Hematopoietic multipotent progenitor cell treated with erythropoietin and hydrocortisone succinate and interleukin-3 and kit ligand, for 4 days (in vitro differentiated cells): ENCODE data around the gene PDXP.
"Not testable (repeated sequence)": the region's sequence is repeated elsewhere in the genome, so short reads cannot be mapped to it uniquely, and the experiment has no call there.

ENCODE experiments used
- DNase-seq: peaks from one replicate; pipeline ENCODE4 v3.0.0-alpha.2; 2015

Gene PDXP

DNA sequence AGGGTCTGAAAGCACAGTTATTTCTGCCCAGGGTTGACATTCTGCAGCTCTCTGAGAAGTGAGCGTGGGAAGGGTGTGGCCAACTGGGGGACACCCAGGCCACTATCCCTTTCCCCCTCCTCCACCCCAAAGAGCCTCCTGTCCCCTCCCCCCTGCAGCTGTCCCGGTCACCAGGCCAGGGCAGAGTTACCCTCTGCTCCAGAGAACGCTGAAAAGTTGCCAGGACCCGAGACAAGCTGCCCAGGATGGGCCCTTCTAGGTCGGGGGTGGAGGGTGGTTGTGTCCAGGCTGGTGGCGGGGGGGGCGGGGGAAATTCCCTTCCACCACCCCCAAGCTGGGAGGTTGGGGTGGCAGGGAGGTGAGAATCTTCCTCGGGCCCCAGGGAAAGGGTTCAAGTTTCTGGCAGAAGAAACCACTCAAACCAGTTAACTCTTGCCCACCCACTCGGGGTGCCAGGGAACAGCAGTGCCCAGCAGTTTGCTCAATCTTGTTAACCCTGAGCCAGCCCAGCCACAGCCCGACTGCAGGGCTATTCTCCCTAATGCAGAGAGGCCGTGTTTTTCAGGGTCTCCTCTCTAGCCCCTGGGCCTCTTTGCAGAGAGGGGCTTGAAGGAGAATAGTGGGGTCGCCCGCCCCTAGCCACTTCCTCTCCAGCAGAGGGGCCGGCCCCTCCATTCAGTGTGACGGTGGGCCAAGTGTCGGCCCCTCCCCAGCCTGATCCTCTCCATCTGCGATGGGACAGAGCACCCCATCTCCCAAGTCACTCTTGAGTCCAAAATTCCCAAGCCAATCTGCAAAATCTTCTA is 17.6 kb downstream of the PDXP start:
- DNase-seq = peak; percentile 64

DNA sequence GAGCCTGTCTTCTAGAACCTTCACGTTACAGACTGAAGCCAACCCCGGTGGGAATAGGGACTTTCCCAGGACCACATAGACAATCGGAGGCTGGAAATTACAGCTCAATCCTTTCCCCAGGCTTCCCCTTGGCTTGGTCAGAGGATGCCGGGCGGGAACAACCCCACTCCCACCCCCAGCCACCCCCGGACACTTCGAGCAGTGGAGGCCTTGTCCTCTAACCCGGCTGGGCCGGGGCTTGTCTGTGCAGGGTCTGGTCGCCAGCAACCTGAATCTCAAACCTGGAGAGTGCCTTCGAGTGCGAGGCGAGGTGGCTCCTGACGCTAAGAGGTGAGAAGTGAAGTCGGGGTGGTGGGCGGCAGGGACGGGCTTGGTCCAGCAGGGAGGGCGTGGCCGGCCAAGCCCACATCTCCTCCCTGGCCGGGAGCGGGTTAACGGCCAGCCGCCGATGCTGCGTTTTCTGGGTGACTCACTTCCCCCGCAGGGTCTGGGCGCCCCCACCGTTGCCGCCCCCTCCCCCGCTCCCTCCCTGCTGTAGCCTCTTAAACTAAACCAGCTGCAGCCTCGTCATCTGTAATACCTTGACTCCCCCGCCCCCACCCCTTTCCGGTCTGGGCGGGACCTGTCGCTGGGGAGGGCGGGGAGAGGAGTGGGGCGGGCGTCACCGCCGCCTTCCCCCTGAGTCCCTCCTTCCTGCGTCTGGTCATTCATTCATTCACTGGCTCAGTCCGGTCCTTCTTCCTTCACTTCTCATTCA is 18.4 kb downstream of the PDXP start:
- peak; percentile 97 for DNase-seq

DNA sequence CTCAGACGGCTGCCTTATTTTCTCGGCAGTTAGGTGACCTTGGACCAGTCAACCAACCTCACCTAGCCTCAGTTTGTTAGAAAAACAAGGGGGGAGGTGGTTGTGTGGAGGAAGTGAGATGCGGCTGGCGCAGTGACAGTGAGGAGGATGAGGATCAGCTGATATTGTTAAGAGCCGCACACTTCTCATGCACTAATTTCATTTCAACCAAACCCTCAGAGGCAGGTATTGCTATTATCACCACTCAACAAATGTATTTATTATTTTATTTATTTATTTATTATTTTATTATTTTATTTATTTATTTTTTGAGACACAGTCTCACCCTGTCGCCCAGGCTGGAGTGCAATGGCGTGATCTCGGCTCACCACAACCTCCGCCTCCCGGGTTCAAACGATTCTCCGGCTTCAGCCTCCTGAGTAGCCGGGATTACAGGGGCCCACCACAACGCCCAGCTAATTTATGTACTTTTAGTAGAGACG is 19.0 kb downstream of the PDXP start:
- no peak for DNase-seq

DNA sequence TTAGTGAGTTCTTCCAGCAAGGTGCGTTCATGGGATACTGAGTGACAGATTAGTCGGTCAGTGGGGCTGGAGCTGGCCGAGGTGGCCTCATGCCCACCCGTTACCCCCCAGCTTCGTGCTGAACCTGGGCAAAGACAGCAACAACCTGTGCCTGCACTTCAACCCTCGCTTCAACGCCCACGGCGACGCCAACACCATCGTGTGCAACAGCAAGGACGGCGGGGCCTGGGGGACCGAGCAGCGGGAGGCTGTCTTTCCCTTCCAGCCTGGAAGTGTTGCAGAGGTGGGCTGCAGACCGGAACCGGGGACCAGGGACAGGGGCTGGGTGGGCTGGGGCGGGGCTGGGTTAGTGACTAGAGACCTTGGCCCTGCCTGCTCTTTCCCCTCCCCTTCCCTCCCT is 19.8 kb downstream of the PDXP start:
- DNase-seq = no peak

GRCh38 chr22:37679670-37680069 is 21.1 kb downstream of the PDXP start:
- no peak for DNase-seq

DNA sequence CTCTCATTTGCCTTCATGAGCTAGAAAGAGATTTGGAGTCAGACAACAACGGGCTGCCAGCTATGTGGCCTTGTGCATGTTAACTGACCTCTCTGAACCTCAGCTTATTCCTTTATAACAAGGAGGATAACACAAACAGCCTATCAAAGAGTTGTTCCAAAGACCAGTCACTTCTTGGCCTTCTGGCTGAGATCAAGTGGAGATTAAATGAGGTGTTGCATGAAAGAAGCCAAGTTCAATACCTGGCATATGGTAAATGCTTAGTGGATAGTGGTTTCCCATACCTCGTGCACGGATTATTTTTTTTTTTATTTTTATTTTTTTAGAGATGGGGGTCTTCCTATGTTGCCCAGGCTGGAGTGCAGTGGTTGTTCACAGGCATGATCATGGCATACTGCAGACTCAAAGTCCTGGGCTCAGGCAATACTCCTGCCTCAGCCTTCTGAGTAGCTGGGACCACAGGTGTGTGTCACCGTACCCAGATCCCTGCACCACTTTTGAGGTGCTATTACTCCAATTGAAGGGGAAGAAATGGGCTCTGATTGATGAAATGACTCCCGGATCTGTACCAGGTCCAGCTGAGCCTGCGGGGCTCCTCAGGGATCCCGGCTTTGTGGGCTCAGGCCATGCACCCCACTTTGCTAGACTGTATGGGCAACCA is 21.8 kb downstream of the PDXP start:
- no peak for DNase-seq

GRCh38 chr22:37681001-37681424 is 22.5 kb downstream of the PDXP start:
- no peak for DNase-seq

- peak; percentile 90 for DNase-seq
These were observed 23.1 kb downstream of the PDXP start for GRCh38 chr22:37681556-37682049.

GRCh38 chr22:37684803-37685615 is 26.5 kb downstream of the PDXP start:
- no peak for DNase-seq

DNA sequence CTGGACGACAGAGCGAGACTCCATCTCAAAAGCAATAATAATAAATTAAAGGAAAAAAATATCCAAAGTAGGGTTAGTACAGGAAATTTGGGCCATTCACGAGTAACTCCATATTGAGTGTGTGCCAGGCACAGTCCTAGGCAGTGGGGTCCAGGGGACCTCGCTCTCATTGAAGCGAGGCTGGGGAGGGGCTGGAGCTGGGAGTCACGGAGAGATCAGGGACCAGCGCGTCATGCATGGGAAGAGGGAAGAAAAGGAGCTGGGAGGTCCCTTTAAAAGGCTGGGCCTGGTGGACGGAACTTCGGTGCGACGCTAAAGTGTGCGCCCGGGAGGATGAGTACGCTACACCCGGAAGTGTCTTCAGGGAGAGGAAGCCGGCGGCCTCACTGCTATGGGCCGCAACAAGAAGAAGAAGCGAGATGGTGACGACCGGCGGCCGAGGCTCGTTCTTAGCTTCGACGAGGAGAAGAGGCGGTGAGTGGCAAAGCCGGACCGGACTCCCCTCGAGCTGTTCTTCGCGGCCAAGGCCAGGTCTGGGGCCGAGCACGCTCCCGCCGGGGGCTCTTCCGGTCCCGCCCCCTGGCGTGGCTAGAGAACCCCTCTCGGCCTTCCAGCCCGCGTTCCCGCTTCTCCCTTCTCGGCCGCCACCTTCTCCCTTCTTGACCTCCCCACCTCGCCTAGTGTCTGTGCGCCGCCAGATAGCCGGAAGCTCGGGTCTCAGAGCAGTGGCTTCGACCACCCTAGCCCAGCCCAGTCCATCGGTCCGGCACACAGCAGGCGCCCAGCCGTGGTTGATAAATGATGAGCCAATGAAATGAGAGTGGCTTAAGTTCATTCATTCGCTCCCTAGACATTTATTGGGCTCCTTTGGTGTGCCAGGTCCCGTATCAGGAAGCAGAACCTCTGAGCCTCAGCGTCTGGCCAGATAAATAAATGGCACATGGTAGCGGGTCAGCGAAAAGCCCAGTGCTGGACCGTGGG is 27.8 kb downstream of the PDXP start, which contains the start of gene NOL12:
Gene NOL12, plus strand, starts transcription at position 342 of the 981 bp plus-strand sequence. Its CDS starts 50 bp downstream, at position 392.
- peak; percentile 95 for DNase-seq

DNA sequence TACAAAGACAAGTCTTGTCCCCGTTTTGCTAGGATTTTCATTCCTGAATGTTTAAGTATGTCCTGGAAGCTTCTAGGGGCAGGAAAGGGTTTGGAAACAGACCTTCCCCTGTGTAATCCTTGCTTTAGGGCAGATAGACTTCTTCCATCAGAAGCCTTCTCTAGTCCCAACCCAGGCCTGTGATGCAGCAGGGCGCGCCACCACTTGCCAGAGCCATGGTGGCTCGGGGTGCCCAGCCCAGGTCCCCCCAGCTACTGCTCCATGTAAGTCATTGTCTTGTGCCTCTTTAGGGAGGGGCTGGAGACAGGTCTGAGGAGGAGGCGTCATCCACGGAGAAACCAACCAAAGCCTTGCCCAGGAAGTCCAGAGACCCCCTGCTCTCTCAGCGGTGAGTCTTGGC is 31.9 kb downstream of the PDXP start:
- no peak for DNase-seq

GRCh38 chr22:37690901-37691504 is 32.5 kb downstream of the PDXP start:
- DNase-seq = no peak

GRCh38 chr22:37692627-37693285 is 34.2 kb downstream of the PDXP start:
- DNase-seq = no peak

DNA sequence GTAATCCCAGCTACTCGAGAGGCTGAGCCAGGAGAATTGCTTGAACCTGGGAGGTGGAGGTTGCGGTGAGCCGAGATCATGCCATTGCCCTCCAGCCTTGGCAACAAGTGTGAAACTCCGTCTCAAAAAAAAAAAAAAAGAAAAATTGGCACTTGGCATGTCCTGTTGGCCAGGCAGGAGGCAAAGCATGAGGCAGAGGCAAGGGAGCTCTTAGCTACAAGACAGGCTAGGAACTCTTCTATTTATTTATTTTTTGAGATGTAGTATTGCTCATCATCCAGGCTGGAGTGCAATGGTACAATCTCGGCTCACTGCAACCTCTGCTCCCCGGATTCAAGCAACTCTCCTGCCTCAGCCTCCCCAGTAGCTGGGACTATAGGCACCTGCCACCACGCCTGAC is 35.6 kb downstream of the PDXP start:
- DNase-seq = not testable (repeated sequence)

DNA sequence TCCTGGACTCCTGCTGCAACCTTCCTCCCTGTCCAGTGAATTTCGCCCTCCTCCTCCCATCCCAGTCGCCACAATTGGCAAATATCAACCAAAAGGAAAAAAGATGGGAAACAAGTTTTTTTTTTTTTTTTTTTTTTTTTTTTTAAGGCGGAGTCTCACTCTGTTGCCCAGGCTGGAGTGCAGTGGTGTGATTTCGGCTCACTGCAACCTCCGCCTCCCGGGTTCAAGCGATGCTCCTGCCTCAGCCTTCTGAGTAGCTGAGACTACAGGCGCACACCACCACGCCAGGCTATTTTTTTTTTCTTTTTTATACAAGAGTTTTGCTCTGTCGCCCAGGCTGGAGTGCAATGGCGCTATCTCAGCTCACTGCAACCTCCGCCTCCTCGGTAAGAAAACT is 37.7 kb downstream of the PDXP start:
- not testable (repeated sequence) for DNase-seq

DNA sequence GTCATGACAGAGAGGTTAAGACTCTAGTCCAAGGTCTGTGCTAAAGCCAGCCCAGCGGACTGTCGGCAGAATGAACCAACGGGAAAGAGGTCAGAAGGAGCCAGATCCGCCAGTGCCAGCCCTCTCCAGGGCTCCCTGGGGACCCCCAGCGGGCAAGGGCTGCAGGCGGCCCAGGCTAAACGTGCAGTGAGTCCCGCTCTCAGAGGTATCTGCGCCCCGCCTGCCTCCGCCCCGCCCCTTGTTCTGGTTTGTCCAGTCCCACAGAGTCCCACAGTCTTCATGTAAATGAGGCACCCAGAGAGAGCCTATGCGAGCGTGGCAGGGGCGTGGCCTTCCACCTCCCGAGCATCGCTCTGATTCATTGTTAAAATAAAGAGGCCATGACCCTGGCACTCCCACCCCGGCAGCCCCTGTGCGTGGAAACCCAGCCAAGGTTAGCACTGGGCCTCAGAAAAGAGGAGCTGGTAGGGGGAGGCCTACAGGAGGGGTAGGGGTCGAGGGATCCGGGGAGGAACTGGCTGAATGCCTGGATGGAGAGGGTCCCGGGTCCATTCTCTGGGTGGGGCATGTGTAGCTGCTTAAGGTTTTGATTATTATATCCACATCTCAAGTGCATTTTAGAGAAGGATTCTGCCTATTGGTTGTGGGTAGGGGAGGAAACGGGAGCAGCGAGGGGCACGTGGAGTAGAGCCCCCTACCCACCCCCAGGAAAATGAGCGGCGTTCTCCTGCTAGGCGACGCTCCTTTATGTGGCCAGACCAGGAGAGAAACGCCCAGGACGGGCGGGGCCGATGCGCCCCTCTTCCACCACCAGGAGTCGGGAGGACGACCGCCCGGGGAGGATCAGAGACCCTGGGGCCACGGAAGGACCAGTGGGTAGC is 38.4 kb downstream of the PDXP start, which contains the start of gene TRIOBP:
Gene TRIOBP, plus strand, starts transcription at position 392 of the 881 bp plus-strand sequence. CDS start 4,318 bp downstream, outside the sequence.
- peak; percentile 99 for DNase-seq

DNA sequence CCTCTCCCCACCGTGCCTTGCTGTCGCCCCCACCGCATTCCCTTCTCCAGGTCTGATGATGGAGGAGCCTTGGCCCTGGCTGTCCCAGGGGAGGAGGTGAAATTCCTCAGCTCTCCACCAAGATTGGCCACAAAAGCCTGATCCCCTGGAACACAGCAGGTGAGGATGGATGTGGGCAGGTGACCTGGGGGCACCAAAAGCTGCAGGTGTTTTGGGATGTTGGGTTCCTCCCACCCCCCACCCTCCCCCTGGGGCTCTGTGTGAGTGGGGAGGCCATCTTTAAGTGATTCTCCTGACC is 39.0 kb downstream of the PDXP start:
- no peak for DNase-seq

DNA sequence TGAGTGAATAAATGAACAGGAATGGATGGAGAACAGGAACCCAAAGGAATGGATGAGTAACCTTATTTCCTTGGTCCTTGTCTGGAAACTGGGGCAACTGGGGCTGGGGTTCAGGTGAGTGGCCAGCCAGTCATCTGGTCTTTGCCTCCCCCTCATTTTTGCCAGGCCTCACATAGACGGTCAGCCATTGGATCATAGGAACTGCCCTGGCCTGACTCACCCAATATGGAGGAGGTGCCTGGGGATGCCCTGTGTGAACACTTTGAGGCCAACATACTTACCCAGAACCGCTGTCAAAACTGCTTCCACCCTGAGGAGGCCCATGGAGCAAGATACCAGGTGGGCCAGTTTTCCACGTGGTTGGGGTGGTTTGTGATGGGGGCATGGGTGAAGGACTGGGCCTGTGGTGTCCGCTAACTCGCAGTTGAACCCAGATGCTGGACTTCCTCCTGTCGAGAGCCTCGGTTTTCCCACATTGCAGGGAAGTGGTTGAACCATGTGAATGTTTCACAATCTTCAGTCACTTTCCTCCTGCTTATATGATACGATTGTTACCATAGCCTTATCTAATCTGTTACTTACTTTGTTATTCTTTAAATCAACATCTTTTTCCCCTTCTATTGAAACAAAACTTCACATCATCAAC is 42.7 kb downstream of the PDXP start:
- DNase-seq = peak; percentile 74
